NCI-H1930 (cell line): ENCODE results near the gene SNX32.

ENCODE experiments used
- DNase-seq, 2 experiments: peaks; one replicate each; lab custom pipeline; 2025; lab: John Stamatoyannopoulos, UW

The SNX32 gene

GRCh38 chr11:65856689-65857499 lies 23.1 kb downstream of the SNX32 start:
- DNase-seq = no peak

DNA sequence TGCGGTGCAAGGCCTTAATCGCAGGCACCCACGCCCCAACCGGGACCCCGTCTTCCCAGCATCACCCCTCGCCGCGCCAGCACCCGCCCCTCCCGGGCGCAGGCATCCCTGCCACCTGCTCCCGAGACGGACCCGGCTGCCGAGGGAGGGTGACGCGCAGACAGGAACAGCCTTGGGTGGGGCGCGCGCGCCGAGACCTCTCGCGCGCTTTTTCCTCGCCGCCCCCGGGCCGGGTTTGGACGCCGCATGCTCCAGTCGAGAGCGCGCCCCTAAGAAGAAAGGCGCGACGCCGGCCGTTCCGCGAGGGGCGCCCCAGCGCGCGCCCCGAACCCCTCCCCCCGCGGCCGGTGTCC lies 23.7 kb downstream of the SNX32 start:
- no peak for DNase-seq

DNA sequence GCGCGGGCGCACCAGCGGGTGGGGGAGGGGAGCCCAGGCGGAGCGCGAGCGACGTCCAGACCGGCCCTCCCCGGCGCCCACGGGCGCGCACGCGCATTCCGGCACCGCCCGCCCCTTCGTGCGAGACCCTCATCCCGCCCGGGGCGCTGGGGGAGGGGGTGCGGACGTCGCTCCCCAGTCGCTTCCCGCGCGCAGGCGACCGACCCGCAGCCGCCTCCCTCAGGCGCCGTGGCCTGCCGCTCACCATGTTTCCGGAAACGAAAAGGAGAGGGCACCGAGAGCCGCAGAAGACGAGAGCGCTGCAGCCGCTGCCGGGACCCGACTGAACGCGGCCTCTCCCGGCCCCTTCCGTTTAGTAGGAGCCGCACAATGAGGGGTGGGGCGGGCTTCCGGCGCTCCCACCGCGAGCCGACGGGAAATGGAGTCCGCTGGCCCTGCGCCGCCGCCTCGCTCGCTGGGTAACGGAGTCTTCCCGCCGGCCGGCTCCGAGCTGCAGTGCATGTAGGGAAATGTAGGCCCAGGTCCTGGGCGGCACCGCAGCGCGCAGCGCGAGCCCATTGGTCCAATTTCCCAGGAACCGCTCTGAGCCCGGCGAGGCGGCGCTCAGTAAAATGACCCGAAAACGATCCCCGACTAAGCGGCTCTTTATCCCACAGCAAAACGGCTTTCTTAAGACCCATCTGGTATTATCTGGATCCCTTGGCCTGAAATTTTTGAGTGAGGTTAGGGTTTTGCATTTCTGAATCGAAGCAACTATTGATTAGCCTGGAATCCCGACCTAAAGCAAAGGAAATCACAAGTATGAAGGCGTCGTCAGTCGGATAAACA lies 24.3 kb downstream of the SNX32 start, which contains the start of gene CFL1:
TSS of gene CFL1 (minus strand) at position 328 of the 828 bp plus-strand sequence. CDS start at position 247, 81 bp downstream.
- DNase-seq = peak; percentile 95 to 96

DNA sequence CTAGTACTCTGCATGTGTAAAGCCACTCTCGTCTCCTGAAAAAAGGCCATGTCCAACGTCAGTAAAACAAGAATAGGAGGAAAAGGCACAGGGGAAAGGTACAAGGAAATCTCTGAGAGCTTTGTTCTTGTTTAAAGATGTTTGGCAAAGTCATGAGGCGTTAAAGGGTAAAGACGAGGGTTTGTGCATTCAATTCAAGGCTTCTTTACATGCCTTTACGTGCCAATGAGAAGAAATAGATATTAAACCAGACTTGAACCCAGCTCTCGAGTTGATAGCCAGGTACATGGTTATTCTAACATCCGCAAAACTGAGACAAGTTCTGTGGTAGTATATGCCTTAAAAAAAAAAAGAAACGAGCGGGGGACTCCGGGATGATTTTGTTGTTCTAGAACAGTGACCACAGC lies 24.9 kb downstream of the SNX32 start:
- no peak for DNase-seq

DNA sequence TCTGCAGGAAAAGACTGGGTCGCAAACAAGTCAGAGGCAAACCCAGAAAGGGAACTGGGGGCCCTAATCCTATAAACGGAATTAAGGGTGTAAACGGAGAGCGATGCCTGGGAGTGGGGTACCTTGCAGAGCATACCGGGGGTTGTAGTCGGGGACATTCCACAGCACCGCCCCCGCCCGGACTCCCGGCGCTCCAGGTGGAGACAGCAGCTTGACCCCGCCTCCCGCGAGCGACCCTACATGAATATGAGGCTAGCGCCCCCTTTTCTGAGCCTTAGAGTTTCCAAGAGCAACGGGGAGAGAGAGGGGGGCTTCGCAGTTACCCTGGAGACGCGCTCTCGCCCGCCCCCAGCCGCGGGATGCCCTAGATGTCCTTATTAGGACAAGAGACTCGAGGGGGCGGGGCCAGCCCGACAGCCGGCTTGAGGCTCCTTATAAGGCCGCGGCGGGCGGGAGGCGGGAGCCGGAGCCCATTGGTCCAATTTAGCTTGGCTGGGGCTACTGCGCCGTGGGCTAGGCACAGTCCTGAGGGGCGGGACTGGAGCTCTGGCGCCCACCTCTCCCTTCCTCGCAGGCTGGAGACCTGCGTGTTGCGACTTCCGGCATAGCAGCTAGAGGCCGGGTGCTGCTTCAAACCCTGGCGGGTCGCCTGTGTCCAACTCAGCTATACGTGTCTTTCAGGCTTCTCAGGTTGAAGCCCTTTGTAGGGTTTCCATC lies 25.5 kb downstream of the SNX32 start:
- DNase-seq = peak; percentile 98 to 99

- DNase-seq = peak in 1 of 2 experiments; percentile 70
Measured at GRCh38 chr11:65859812-65860277, 26.1 kb downstream of the SNX32 start.

DNA sequence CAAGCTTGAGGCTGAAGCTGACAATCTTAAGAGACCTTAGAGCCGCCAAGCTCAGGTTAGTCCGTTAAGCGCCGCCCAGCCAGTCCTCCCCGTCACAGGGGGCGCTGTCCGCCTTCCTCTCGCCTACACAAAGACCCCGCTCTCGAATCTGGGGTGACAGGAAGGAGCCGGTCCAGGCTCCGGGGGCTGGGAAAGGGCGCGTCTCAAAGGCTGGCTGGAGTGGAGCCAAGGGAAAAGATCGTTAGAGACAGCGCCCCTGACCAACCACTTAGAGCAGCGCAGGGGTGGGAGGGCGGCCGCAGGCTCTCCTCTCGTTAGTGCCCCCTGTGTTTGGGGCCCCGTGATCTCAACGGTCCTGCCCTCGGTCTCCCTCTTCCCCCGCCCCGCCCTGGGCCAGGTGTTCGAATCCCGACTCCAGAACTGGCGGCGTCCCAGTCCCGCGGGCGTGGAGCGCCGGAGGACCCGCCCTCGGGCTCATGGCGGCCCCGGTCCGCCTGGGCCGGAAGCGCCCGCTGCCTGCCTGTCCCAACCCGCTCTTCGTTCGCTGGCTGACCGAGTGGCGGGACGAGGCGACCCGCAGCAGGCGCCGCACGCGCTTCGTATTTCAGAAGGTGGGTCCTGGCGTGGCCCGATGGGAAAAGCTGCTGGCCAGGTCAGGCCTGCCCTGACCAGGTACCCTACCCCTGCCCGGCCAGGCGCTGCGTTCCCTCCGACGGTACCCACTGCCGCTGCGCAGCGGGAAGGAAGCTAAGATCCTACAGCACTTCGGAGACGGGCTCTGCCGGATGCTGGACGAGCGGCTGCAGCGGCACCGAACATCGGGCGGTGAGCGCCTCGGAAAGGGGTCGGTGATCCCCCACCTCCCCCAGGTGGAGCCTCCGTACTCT lies 26.8 kb downstream of the SNX32 start, which contains the start of gene MUS81:
TSS of gene MUS81 (plus strand) at position 156 of the 887 bp plus-strand sequence. CDS start at position 477, 321 bp downstream.
- DNase-seq = peak; percentile 86 to 92

GRCh38 chr11:65861165-65861505 lies 27.4 kb downstream of the SNX32 start:
- DNase-seq = no peak

- no peak for DNase-seq
Measured at GRCh38 chr11:65861533-65862183, 27.9 kb downstream of the SNX32 start.

GRCh38 chr11:65862191-65862735 lies 28.5 kb downstream of the SNX32 start:
- DNase-seq = no peak

- no peak for DNase-seq
Measured at GRCh38 chr11:65862941-65863888, 29.5 kb downstream of the SNX32 start.

- DNase-seq = no peak
Measured at GRCh38 chr11:65863889-65864705, 30.3 kb downstream of the SNX32 start.

DNA sequence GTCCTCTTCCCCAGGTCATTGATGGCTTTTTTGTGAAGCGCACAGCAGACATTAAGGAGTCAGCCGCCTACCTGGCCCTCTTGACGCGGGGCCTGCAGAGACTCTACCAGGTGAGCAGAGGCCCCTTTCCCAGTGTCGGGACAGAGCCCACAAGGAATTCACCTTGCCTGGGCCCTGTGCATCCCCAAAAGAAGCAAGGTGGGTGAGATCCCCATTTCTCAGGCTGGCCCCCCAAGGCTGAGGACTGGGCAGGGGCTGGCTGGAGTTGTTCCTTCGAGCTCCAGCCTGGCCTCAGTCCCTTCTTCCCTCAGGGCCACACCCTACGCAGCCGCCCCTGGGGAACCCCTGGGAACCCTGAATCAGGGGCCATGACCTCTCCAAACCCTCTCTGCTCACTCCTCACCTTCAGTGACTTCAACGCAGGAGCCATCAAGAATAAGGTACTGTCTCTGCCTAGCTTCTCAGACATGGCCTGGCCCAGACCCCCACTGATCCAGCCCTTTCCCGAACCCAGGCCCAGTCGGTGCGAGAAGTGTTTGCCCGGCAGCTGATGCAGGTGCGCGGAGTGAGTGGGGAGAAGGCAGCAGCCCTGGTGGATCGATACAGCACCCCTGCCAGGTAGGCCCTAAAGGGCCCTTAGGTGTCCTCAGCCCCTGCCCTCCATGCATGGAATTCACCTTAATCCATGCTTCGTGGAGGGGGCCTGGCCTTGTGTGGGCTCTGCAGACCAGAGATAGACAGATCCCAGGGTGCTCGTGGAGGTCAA lies 31.1 kb downstream of the SNX32 start:
- no peak for DNase-seq

DNA sequence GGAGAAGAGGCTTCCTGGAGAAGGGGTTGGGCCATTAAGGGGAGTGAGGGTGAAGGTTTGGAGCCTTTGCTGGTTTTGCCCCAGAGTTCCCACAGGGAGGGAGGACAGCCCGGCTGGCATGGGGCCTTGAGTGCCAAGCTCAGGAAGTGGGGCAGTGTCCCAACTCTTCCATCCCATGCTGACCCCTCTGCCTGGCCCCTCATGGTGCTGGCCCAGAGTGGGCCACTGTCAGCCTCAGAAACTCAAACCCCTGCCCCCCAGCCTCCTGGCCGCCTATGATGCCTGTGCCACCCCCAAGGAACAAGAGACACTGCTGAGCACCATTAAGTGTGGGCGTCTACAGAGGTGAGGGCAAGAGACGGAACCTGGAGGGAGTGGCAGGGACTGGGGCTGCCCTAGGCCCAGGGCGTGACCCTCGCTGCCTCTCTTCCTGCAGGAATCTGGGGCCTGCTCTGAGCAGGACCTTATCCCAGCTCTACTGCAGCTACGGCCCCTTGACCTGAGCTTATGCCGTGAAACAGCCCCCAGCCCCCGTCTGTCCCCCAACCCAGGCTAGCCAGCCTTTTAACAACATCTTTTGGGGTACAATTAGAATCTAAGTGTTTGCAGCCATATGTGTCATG lies 31.9 kb downstream of the SNX32 start:
- no peak for DNase-seq

GRCh38 chr11:65866509-65867283 lies 32.9 kb downstream of the SNX32 start:
- DNase-seq = no peak
